HUES48 (cell line): Measurements from ENCODE around the gene PON1.

Experiments
- H3K27ac ChIP-seq: one replicate; pipeline ENCODE4 v1.7.0; 2013; ENCODE audit warnings: low read depth, low read length, inconsistent platforms
- H3K27me3 ChIP-seq: 2 replicates; pipeline ENCODE4 v1.6.1; 2013; ENCODE audit warnings: mild to moderate bottlenecking, low read length; ENCODE audit not compliant: control insufficient read depth, insufficient read depth
- H3K36me3 ChIP-seq: 2 replicates; pipeline ENCODE4 v1.6.1; 2013; ENCODE audit warnings: low read length; ENCODE audit not compliant: control insufficient read depth, insufficient read depth
- H3K4me1 ChIP-seq: 2 replicates; pipeline ENCODE4 v1.6.1; 2013; ENCODE audit warnings: mild to moderate bottlenecking, low read length; ENCODE audit not compliant: control insufficient read depth, insufficient read depth
- H3K4me3 ChIP-seq: 2 replicates; pipeline ENCODE4 v1.5.1; 2013; ENCODE audit warnings: mild to moderate bottlenecking, low read depth, low read length
- H3K9ac ChIP-seq: 2 replicates; pipeline ENCODE4 v1.6.1; 2013; ENCODE audit warnings: mild to moderate bottlenecking, low read depth, low read length, moderate library complexity
- H3K9me3 ChIP-seq: 2 replicates; pipeline ENCODE4 v1.6.1; 2013; ENCODE audit warnings: low read length; ENCODE audit not compliant: control insufficient read depth, insufficient read depth

PON1 gene

GRCh38 chr7:95334447-95334846 lies 10.1 kb upstream of the PON1 start:
- Histone ChIP-seq H3K27ac (no peak overlapping the region), H3K27me3 (no peaks in the 10 kb centered on the region), H3K36me3 (no peaks in the 10 kb centered on the region), H3K4me1 (peaks cover 10% of the 10 kb centered on the region; the same call in 1 of the 2 replicates), H3K9ac (no peak overlapping the region), H3K4me3 (no peak overlapping the region), H3K9me3 (no peaks in the 10 kb centered on the region)

DNA sequence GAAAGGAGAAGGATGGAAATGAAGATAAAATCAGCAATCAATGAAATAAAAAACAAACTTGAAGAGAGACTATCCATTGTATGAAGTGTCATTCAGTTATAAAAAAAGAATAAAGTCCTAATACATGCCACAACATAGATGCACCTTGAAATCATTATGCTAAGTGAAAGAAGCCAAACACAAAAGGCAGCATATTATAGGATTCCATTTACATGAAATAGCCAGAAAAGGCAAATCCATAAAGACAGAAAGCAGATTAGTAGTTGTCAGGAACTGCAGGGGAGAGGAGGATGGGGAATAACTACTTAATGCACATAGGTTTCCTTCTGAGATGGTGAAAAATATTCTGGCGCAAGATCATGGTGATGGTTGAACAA lies 6.6 kb upstream of the PON1 start:
- Histone ChIP-seq H3K4me3 (no peak overlapping the region), H3K27ac (no peak overlapping the region), H3K9ac (no peak overlapping the region; the same call in 1 of the 2 replicates)

GRCh38 chr7:95330204-95330960 lies 6.0 kb upstream of the PON1 start:
- Histone ChIP-seq H3K27me3 (peaks cover 7% of the 10 kb centered on the region; the same call in 1 of the 2 replicates), H3K9ac (no peak overlapping the region), H3K4me1 (peaks cover 10% of the 10 kb centered on the region; the same call in 1 of the 2 replicates), H3K4me3 (no peak overlapping the region), H3K9me3 (no peaks in the 10 kb centered on the region), H3K36me3 (no peaks in the 10 kb centered on the region), H3K27ac (no peak overlapping the region)

More for the DNA sequence above, 6.6 kb upstream of the PON1 start:
- Histone ChIP-seq H3K4me1 (peaks cover 10% of the 10 kb centered on the region; the same call in 1 of the 2 replicates), H3K36me3 (no peaks in the 10 kb centered on the region), H3K27me3 (peaks cover 1% of the 10 kb centered on the region; the same call in 1 of the 2 replicates), H3K9me3 (no peaks in the 10 kb centered on the region)

- H3K4me3 ChIP-seq: no peak overlapping the region
- H3K27me3 ChIP-seq: peaks cover 25% of the 10 kb centered on the region
- H3K9ac ChIP-seq: no peak overlapping the region
- H3K9me3 ChIP-seq: no peaks in the 10 kb centered on the region
- H3K4me1 ChIP-seq: peaks cover 21% of the 10 kb centered on the region
- no peaks in the 10 kb centered on the region for H3K36me3 ChIP-seq
- H3K27ac ChIP-seq: no peak overlapping the region
These were observed 3.0 kb upstream of the PON1 start for GRCh38 chr7:95327356-95327755.

- Histone ChIP-seq H3K27me3 (peaks cover 25% of the 10 kb centered on the region), H3K36me3 (no peaks in the 10 kb centered on the region), H3K4me1 (peaks cover 11% of the 10 kb centered on the region; the same call in 1 of the 2 replicates), H3K9me3 (no peaks in the 10 kb centered on the region), H3K9ac (no peak overlapping the region), H3K27ac (no peak overlapping the region), H3K4me3 (peak overlapping the region; percentile 47; the same call in 1 of the 2 replicates)
These were observed 762 bp downstream of the PON1 start for GRCh38 chr7:95323410-95324129.

DNA sequence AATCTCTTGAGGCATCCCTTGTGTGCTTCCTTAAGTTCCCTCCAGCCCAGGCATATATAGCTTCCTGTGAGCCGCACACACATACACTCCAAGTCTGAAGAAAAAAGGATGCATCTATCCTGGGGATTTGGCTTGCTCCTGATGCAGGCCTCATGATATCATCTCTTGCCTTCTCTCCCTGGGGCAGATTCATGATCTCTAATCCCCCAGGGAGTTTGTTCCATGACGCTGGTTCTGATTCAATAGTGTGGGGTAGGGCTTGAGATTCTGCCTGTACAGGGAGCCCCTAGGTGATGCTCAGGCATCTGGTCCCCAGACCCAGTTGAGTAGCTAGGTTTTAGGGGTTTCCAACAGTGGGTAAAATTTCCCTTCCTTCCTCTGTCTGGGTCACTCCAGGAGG lies 1.5 kb downstream of the PON1 start:
- Histone ChIP-seq H3K4me1 (peaks cover 11% of the 10 kb centered on the region; the same call in 1 of the 2 replicates), H3K27me3 (peaks cover 25% of the 10 kb centered on the region), H3K36me3 (no peaks in the 10 kb centered on the region), H3K4me3 (no peak overlapping the region), H3K9ac (no peak overlapping the region), H3K9me3 (no peaks in the 10 kb centered on the region), H3K27ac (no peak overlapping the region)

DNA sequence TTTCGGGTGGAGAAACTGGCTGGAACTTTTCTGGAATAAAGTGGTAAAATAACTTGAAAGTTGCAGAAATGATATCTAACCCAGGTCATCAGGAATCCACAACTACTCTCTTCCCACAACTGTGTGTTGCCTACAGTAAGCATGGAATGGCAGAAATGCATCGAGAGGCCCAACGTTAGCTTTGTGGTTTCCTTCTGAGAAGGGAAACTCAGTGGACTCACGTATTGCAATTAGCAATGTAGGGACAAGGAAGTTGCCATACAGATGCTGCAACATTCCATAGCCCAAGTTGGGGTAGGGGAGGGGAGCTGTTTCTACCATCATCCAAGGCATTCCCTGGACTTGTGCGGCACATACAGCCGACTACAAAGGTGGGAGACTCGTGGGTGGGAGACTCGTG lies 1.9 kb downstream of the PON1 start:
- H3K4me3 ChIP-seq: no peak overlapping the region
- H3K27ac ChIP-seq: no peak overlapping the region

DNA sequence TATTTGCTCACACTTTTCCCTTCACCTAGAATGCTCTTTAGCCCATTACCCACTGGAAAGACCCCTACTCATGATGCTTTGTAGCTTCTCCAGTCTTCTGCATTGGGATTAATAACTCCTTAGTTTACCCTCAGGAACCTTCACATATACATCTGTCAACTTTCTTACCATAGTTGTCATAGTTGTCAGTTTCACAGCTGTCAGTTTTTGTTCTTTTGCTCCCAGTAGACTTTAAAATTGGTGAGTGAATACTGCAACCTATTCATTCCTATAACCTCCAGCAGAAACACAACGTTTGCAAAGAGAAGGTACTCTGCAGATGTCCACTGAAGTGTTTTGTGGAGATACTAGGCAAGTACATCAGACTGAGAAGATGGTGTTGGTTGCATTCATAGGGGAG lies 2.6 kb downstream of the PON1 start:
- Histone ChIP-seq H3K9ac (no peak overlapping the region), H3K27me3 (peaks cover 25% of the 10 kb centered on the region), H3K4me3 (no peak overlapping the region), H3K9me3 (no peaks in the 10 kb centered on the region), H3K27ac (no peak overlapping the region), H3K4me1 (peaks cover 11% of the 10 kb centered on the region; the same call in 1 of the 2 replicates), H3K36me3 (no peaks in the 10 kb centered on the region)

More for the DNA sequence above, 1.9 kb downstream of the PON1 start:
- H3K4me1 ChIP-seq: peaks cover 11% of the 10 kb centered on the region; the same call in 1 of the 2 replicates
- no peak overlapping the region for H3K9ac ChIP-seq
- H3K27me3 ChIP-seq: peaks cover 25% of the 10 kb centered on the region
- no peaks in the 10 kb centered on the region for H3K9me3 ChIP-seq
- no peaks in the 10 kb centered on the region for H3K36me3 ChIP-seq

DNA sequence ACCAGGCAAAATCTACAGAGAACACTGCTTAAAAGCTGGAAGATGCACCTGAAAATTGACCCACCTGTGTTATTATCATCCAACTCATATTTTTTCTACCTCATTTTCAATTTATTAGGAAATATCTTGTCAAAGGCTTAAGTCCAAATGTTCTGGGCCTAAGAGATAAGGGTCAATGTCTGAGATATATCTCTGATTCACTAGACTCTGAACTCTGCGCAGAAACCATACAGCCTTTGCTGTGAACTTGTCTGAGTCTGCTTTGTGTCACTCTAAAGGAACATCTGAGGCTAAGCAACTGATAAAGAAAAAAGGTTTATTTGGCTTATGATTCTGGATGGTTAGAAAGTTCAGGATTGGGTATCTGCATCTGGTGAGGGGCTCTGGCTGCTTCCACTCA lies 3.7 kb downstream of the PON1 start:
- Histone ChIP-seq H3K9me3 (no peaks in the 10 kb centered on the region), H3K4me1 (peaks cover 11% of the 10 kb centered on the region; the same call in 1 of the 2 replicates), H3K4me3 (no peak overlapping the region), H3K9ac (no peak overlapping the region), H3K36me3 (no peaks in the 10 kb centered on the region), H3K27ac (no peak overlapping the region), H3K27me3 (peaks cover 21% of the 10 kb centered on the region)

DNA sequence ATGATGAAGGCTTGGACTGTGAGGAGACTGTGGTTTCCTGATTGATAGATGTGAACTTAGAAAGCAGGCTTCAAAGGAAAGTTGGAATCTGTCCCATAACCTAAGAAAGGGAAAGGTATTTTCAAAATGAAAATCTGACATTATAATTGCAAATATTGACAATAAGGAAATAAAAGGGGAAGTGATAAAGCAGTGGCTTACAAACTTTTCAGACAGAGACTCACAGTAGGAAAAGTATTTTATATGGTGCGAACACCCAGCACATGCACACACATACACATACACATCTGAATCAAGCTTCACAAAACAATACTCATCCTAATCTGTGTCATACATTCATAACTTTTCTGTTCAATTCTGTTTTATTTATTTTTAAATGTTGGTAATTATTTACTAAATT lies 4.8 kb downstream of the PON1 start:
- Histone ChIP-seq H3K9me3 (no peaks in the 10 kb centered on the region), H3K27me3 (peaks cover 10% of the 10 kb centered on the region), H3K4me1 (peaks cover 8% of the 10 kb centered on the region; the same call in 1 of the 2 replicates), H3K36me3 (no peaks in the 10 kb centered on the region), H3K9ac (no peak overlapping the region), H3K27ac (no peak overlapping the region), H3K4me3 (no peak overlapping the region)
